ENCODE measurements around the gene AOAH. TPM values are rescaled to one million over a fixed set of nuclear protein-coding genes. Genes with fewer than 3 reads are reported as not detected.
"Not testable (repeated sequence)": the region's sequence is repeated elsewhere in the genome, so short reads cannot be mapped to it uniquely, and the experiment has no call there.

AOAH gene
- polyA plus RNA-seq, 3 donors, result 2.5 to 2.9 (median 2.7) TPM

GRCh38 chr7:36659638-36660341 is 64.5 kb downstream of the AOAH start:
- no peak for DNase-seq (ENCODE audit: low read depth in 3 of 3, low spot score in 2 of 3)

DNA sequence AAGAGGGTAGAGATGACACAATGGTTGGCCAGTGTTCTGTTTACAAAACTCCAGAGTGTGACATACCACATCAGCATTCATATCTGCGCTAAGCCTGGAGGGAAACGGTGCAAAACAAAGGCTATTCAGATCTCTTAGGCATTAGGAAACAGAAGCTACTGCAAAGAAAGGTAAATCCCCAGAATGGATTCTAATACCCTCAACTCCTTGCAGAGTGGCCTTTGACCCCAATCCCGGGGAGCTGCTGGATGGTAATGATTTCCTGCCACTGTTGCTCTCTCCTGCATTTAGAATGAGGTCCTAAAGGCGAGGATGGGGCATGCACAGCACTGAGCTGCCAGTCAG is 65.2 kb downstream of the AOAH start:
- no peak for DNase-seq (ENCODE audit: low read depth in 3 of 3, low spot score in 2 of 3)

- no peak for DNase-seq (ENCODE audit: low read depth in 3 of 3, low spot score in 2 of 3)
Observed at GRCh38 chr7:36658335-36659171, 65.7 kb downstream of the AOAH start.

DNA sequence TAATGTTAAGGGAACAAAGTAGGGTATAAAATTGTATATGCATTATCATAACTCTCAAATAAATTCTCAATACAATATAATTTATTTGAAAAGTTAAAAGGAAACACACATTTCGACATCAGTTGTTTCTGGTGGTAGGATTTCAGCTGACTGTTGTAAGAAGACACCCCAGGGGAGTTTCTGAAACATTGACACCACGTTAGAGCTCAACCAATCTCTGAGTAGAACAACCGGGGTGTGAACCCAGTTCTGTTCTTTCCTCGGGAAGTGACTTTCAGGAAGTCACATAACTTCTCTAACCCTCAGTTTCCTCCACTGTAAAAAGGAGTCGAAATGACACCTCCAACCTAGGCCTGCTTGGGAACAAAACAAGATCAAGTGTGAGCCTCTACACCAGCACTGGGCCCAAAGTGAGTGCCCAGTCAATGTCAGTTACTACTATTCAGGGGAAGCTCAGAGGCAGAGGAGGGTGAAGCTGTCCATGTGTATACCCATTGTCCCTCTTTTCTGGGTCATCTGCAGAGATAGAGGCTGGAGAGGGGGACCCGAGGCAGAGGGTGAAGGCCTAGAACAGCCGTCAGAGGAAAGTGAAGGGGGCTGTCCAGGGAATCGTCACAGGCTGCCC is 67.1 kb downstream of the AOAH start:
- no peak for DNase-seq (ENCODE audit: low read depth in 3 of 3, low spot score in 2 of 3)

DNA sequence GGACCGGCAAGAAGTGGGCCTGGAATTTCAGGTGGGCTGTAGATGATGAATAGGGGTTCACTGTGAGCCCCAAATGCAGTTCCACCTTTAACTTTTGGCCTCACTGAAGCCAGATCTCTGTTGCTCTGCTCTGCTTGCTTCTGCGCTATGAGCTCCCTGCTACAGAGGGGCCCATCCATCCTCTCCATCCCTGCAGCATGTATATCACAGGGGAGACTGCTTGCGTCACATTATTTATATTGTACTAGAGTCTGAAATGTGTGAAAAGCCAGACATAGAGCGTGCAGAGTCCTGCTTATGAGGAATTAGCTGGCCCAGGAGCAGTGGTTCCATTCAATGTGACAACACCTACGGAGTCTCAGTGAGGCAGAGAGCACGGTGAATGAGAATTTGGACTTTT is 69.9 kb downstream of the AOAH start:
- DNase-seq (ENCODE audit: low read depth in 3 of 3, low spot score in 2 of 3), result no peak

GRCh38 chr7:36653663-36654355 is 70.5 kb downstream of the AOAH start:
- no peak for DNase-seq (ENCODE audit: low read depth in 3 of 3, low spot score in 2 of 3)

DNA sequence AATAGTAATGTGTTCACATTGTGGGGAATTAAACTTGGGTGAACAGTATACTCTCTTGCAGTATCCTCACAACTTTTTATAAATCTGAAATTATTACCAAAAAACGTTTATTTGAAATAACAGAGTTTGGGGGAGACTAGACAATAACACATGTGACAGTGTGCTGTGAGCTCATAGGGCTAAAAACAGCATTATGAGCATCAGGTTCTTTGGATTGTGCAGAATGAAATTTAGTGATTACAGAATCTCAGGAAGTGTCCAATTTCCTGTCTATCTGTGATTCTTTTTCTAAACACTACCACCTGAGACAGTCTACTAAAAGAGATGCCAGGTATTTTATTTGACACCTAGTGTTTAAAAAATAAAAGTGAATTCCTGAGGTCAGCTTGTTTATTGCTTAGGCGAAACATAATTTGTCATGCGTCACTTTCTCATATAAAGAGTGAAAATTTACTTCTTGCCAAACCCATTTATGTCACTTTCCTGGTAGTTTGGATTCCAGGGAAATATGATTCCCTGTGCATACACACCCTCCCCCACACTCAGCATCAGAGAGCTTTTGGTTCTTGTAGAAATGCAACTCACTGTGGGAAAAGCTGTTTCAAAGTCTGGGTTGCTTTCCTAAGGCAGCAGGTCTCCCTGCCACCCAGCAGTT is 71.2 kb downstream of the AOAH start:
- DNase-seq (ENCODE audit: low read depth in 3 of 3, low spot score in 2 of 3), result no peak

DNA sequence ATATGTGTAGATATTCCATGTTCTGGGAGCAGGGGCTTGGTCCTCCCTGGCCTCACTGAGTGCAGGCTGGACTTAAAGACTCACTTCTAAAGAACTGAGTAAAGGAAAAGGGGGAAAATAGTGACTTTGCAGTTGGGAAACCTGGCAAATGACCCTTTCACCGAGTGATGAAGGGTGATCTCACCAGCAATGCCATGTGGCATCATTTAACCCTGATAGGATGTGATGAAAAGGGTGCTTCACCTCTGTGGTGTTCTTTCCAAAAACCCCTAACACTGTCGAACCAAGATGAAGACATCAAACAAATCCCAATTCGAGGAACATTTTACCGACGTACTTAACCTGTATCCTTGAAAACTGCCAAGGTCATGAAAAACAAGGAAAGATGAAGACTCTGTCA is 71.9 kb downstream of the AOAH start:
- DNase-seq (ENCODE audit: low read depth in 3 of 3, low spot score in 2 of 3), result no peak

DNA sequence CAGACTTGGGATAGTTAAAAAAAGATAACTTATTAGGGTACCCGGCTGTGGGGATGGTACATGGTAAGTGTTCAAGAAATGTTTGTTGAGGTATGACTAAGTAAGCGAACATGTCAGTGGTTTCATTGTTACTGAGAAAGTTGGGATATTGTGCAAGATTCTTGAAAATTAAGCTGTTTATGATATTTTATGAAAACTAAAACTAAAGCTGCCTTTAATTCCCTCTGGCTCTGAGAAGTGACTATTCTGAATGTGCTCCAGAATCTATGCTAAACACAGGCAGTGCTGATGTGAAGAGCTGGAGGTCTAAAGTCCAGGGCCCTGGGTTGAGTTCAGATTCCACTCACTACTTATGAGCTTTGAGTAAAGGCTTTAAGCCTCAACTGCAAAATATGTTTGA is 72.9 kb downstream of the AOAH start:
- no peak for DNase-seq (ENCODE audit: low read depth in 3 of 3, low spot score in 2 of 3)

GRCh38 chr7:36650766-36651312 is 73.5 kb downstream of the AOAH start:
- no peak for DNase-seq (ENCODE audit: low read depth in 3 of 3, low spot score in 2 of 3)

DNA sequence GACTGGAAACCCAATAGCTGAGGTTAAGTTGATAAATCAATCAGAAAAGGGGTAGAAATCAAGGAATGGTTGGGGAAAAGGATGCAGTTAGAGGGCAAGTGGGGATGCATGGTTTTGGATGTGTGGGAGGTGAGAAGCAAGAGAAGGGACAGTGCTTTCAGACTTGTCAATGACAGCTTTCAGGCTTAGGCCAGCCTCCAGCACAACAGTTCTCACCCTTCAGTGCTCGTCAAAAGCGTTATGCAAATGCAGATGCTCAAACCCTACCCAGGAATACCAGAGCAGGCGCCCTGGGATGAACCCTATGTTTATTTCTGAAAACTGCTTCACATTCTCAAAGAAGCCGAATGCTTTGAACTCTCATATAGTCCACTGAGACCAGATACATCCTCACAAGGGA is 74.0 kb downstream of the AOAH start:
- no peak for DNase-seq (ENCODE audit: low read depth in 3 of 3, low spot score in 2 of 3)

DNA sequence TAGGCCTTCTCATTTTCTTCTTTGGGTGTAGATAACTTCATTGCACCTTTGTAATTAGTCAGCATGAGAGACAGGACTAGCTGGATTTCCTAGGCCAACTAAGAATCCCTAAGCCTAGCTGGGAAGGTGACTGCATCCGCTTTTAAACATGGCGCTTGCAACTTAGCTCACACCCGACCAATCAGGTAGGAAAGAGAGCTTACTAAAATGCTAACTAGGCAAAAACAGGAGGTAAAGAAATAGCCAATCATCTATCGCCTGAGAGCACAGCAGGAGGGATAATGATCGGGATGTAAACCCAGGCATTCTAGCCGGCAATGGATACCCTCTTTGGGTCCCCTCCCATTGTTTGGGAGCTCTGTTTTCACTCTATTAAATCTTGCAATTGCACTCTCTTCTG is 75.0 kb downstream of the AOAH start:
- DNase-seq (ENCODE audit: low read depth in 3 of 3, low spot score in 2 of 3), result not testable (repeated sequence)

DNA sequence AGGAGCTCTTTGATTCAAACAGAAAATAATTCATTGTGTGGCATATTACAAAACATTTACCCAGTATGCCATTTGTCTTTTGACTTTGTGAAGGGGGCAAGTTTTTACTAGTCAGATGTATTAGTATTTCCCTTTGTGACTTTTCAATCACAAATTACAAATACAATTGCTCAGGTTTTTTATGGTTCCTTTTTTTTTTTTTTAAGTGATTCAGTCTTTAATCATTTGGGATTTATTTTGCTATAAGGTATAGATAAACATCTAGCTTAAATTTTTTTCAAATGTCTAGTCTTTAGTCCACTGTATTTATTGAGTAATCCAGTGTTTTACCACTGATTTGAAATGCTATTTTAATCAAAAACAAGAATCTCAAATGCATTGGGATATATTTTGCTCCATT is 75.9 kb downstream of the AOAH start:
- DNase-seq (ENCODE audit: low read depth in 3 of 3, low spot score in 2 of 3), result no peak

- no peak for DNase-seq (ENCODE audit: low read depth in 3 of 3, low spot score in 2 of 3)
Observed at GRCh38 chr7:36644625-36645422, 79.5 kb downstream of the AOAH start.

- DNase-seq (ENCODE audit: low read depth in 3 of 3, low spot score in 2 of 3), result no peak
Observed at GRCh38 chr7:36642414-36642813, 81.9 kb downstream of the AOAH start.

GRCh38 chr7:36642010-36642409 is 82.3 kb downstream of the AOAH start:
- no peak for DNase-seq (ENCODE audit: low read depth in 3 of 3, low spot score in 2 of 3)

- no peak for DNase-seq (ENCODE audit: low read depth in 3 of 3, low spot score in 2 of 3)
Observed at GRCh38 chr7:36640682-36641081, 83.6 kb downstream of the AOAH start.

DNA sequence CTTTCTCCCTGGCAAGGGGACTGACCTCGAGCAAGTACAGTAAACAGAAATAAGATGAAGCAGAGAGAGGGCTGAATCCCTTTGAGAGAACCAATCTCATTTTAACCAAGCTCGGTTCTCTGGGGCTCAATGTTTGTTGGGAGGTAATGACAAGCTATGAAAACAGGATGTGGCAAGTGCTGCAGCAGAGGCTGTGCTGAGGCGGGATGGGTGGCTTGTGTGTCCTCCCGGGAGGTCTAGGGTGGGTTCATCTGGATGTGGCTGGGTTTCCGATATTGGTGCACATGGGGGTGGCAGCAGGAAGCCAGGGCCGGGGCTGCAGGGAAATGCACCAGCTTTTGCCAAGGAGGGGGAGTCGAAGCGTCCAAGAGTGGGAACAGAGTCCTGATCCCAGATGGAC is 84.5 kb downstream of the AOAH start:
- DNase-seq (ENCODE audit: low read depth in 3 of 3, low spot score in 2 of 3), result no peak

DNA sequence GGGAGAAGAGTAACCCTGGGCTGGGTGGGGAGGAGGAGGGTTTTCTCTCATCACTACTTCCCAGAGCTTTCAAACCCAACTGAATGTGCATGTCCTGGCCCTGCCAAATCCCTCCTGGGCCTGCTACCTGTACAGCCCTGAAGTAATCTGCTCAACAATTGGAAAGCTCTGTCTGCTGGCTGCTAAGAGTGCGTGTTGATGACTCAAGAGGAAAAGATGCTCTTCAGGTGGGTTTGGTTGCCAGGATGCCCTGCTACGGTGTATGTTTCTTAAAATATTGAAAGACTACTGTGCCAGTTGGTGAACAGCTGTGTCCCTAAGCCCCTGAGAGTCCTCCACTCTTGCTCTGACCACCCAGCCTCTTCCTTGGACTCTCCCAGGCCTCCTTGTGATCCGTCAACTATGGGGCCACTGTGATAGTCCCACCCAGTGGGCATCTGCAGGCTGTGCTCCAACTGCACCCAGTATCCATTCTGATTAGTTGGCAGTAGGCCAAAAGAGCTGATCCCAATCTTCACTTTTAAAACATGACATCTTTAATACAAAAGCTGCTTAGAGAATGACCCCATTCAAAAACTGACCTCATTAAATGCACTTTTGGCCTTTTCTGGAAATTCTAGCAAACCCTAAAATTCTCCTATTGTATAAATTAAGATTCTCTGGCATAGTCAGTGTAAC is 85.6 kb downstream of the AOAH start:
- no peak for DNase-seq (ENCODE audit: low read depth in 3 of 3, low spot score in 2 of 3)

Data from right renal cortex interstitium (tissue), 3 donors.